IMR-90 (cell line): Measurements from ENCODE around the gene TULP4. TPM values are rescaled to one million over a fixed set of nuclear protein-coding genes. Genes with fewer than 3 reads are reported as not detected.

Experiments
- ATAC-seq: fragments of 200-7000 bp; cut with Tn5 transposase; 2 replicates; pipeline ENCODE4 v1.9.1; 2020; ENCODE audit warnings: low read depth, mild to moderate bottlenecking, moderate library complexity
- BruUV-seq: library from RNA; stranded (reverse); fragments of 400-500 nt; replicated peaks from 2 replicates; lab custom pipeline; 2021; lab: Mats Ljungman, UMichigan
- CTCF ChIA-PET: fragments of 300-600 bp; formaldehyde crosslinking; extraction: SDS; loops from one replicate; lab custom pipeline; 2021; ENCODE audit warnings: antibody characterized with exemption; lab: Yijun Ruan, JAX
- POLR2A ChIA-PET: fragments of 300-600 bp; sonication (Branson Sonifier 250); formaldehyde crosslinking; loops from one replicate; lab custom pipeline; 2022; ENCODE audit warnings: antibody characterized with exemption; ENCODE audit not compliant: unreplicated experiment; lab: Charles Lee
- DNase-seq: peaks from one replicate; pipeline ENCODE4 v3.0.0; 2013
- H2AFZ ChIP-seq: replicated peaks from 2 replicates; pipeline ENCODE3; 2013; ENCODE audit warnings: low read length, mild to moderate bottlenecking; ENCODE audit not compliant: poor library complexity
- H2AK5ac ChIP-seq: 2 replicates; pipeline ENCODE4 v1.6.1; 2013; ENCODE audit warnings: low read depth, low read length, inconsistent platforms
- H2AK9ac ChIP-seq: replicated peaks from 2 replicates; pipeline ENCODE3; 2013; ENCODE audit warnings: mild to moderate bottlenecking, low read depth, low read length, moderate library complexity; ENCODE audit not compliant: poor library complexity
- H2BK120ac ChIP-seq: 2 replicates; pipeline ENCODE4 v1.6.1; 2013; ENCODE audit warnings: low read depth, low read length, inconsistent platforms
- H2BK15ac ChIP-seq: 3 replicates; pipeline ENCODE4 v1.6.1; 2013; ENCODE audit warnings: low read depth, low read length, inconsistent platforms
- H2BK20ac ChIP-seq: 2 replicates; pipeline ENCODE4 v1.6.1; 2013; ENCODE audit warnings: low read depth, mild to moderate bottlenecking, inconsistent platforms, low read length, moderate library complexity
- H2BK5ac ChIP-seq: 2 replicates; pipeline ENCODE4 v1.6.1; 2013; ENCODE audit warnings: mild to moderate bottlenecking, low read depth, low read length, inconsistent platforms; ENCODE audit not compliant: poor library complexity, severe bottlenecking
- H3K14ac ChIP-seq: replicated peaks from 2 replicates; pipeline ENCODE4 v1.6.1; 2013; ENCODE audit warnings: low read depth, low read length, inconsistent platforms
- H3K18ac ChIP-seq: 2 replicates; pipeline ENCODE4 v1.6.1; 2013; ENCODE audit warnings: low read depth, low read length, control low read depth
- H3K23ac ChIP-seq: 2 replicates; pipeline ENCODE4 v1.6.1; 2013; ENCODE audit warnings: low read depth, low read length, inconsistent platforms
- H3K27ac ChIP-seq: 2 replicates; pipeline ENCODE4 v1.5.1; 2013; ENCODE audit warnings: mild to moderate bottlenecking, control low read depth, low read length; ENCODE audit not compliant: insufficient read depth
- H3K27me3 ChIP-seq: 2 replicates; pipeline ENCODE4 v1.6.1; 2013; ENCODE audit warnings: low read length; ENCODE audit not compliant: control insufficient read depth, insufficient read depth
- H3K36me3 ChIP-seq: 2 replicates; pipeline ENCODE4 v1.6.1; 2013; ENCODE audit warnings: low read length, mixed read lengths; ENCODE audit not compliant: control insufficient read depth, insufficient read depth
- H3K4ac ChIP-seq: 2 replicates; pipeline ENCODE4 v1.6.1; 2013; ENCODE audit warnings: low read depth, low read length, inconsistent platforms
- H3K4me1 ChIP-seq: 2 replicates; pipeline ENCODE4 v1.6.1; 2013; ENCODE audit warnings: low read length, mixed read lengths; ENCODE audit not compliant: control insufficient read depth, insufficient read depth
- H3K4me2 ChIP-seq: 2 replicates; pipeline ENCODE4 v1.6.1; 2013; ENCODE audit warnings: low read depth, mild to moderate bottlenecking, control low read depth, low read length, moderate library complexity
- H3K4me3 ChIP-seq: 2 replicates; pipeline ENCODE4 v1.5.1; 2013; ENCODE audit warnings: low read depth, mild to moderate bottlenecking, control low read depth, low read length, moderate library complexity; ENCODE audit not compliant: insufficient read depth
- H3K56ac ChIP-seq: 2 replicates; pipeline ENCODE4 v1.6.1; 2013; ENCODE audit warnings: low read length, inconsistent platforms; ENCODE audit not compliant: insufficient read depth; ENCODE audit errors: extremely low read depth
- H3K79me1 ChIP-seq, 2 experiments: 2 replicates each; pipeline ENCODE4 v1.6.1; 2013; ENCODE audit warnings: low read length in 2 of 2, inconsistent platforms in 1 of 2, low read depth in 1 of 2
- H3K9ac ChIP-seq: 2 replicates; pipeline ENCODE4 v1.6.1; 2013; ENCODE audit warnings: low read depth, low read length, control low read depth
- H3K9me1 ChIP-seq: 2 replicates; pipeline ENCODE4 v1.6.1; 2013; ENCODE audit warnings: low read length, inconsistent platforms; ENCODE audit not compliant: insufficient read depth
- H3K9me3 ChIP-seq: 2 replicates; pipeline ENCODE4 v1.6.1; 2013; ENCODE audit warnings: low read length; ENCODE audit not compliant: control insufficient read depth, insufficient read depth
- H4K20me1 ChIP-seq: 2 replicates; pipeline ENCODE4 v1.6.1; 2013; ENCODE audit warnings: low read length, inconsistent platforms; ENCODE audit not compliant: insufficient read depth
- H4K5ac ChIP-seq: 2 replicates; pipeline ENCODE4 v1.6.1; 2013; ENCODE audit warnings: mild to moderate bottlenecking, low read depth, low read length, control low read depth
- H4K8ac ChIP-seq, 2 experiments: 2 replicates each; pipeline ENCODE4 v1.6.1; 2013; ENCODE audit warnings: low read depth in 2 of 2, low read length in 2 of 2, control low read depth in 1 of 2, inconsistent platforms in 1 of 2
- H4K91ac ChIP-seq: 2 replicates; pipeline ENCODE4 v1.6.1; 2013; ENCODE audit warnings: low read depth, low read length, inconsistent platforms; ENCODE audit not compliant: insufficient read depth
- ELK1 ChIP-seq: fragments of 150-350 bp; IDR thresholded peaks from 2 replicates; pipeline ENCODE4 v1.6.1; 2016; ENCODE audit warnings: low read depth, mild to moderate bottlenecking, low read length, moderate library complexity, borderline replicate concordance
- MAFK ChIP-seq: IDR thresholded peaks from 2 replicates; pipeline ENCODE4 v1.6.1; 2012; ENCODE audit warnings: low read depth, low read length, improper control_type of control experiment
- NFE2L2 ChIP-seq: fragments of 150-350 bp; IDR thresholded peaks from 2 replicates; pipeline ENCODE4 v1.6.1; 2016; ENCODE audit warnings: low read depth, mild to moderate bottlenecking, low read length
- WGBS, 2 experiments: methylation state at CpG; one replicate each; pipeline versions ENCODE4 v1.1.5 to v1.1.7; 2013; ENCODE audit warnings: missing lambda C conversion rate in 2 of 2; ENCODE audit not compliant: insufficient read length in 1 of 2; ENCODE audit errors: extremely low coverage in 2 of 2; 5-methylcytosine and 5-hydroxymethylcytosine counted together
- dilution Hi-C: fragments of 300-500 bp; cut with HindIII; formaldehyde crosslinking; loops from one replicate; pipeline ENCODE4 v1.14.3; 2018; ENCODE audit warnings: low sequenced_read_pairs; ENCODE audit not compliant: unreplicated experiment
- in situ Hi-C: fragments of 300-500 bp; cut with MboI; formaldehyde crosslinking; loops from 3 replicates; pipeline ENCODE4 v1.14.3; 2019; ENCODE audit warnings: low sequenced_read_pairs, inconsistent platforms, mixed read lengths
- intact Hi-C: fragments of 100-400 bp; cut with micrococcal nuclease; formaldehyde crosslinking; loops from 2 replicates; pipeline ENCODE4 v1.10.0; 2022
- polyA plus RNA-seq, 3 experiments: library from polyadenylated mRNA; depleted of rRNA; stranded (reverse); fragments of >200 nt; gene quantifications; 2 replicates each; pipeline ENCODE4 v1.2.3, GENCODE V29; 2012; ENCODE audit warnings: low replicate concordance in 1 of 3
- total RNA-seq: library from RNA; depleted of rRNA; stranded (reverse); fragments of >200 nt; gene quantifications from 2 replicates; pipeline ENCODE4 v1.2.3, GENCODE V29; 2012

The TULP4 gene
- total and polyA plus RNA-seq, 2 of the 4 experiments (the other 2 are of a cell fraction): 8.1 to 30.6 TPM

GRCh38 chr6:158270389-158271127, 41.7 kb upstream of the TULP4 start:
- Histone ChIP-seq H2BK15ac (no peak overlapping the region), H3K4ac (no peak overlapping the region), H2BK5ac (no peak overlapping the region), H3K9me1 (peaks cover 9% of the 10 kb centered on the region; the same call in 1 of the 2 replicates), H4K20me1 (peaks cover 5% of the 10 kb centered on the region; the same call in 1 of the 2 replicates), H3K18ac (no peak overlapping the region), H4K5ac (no peak overlapping the region), H3K36me3 (0 out of 2 replicates have a peak, but pooled peaks cover 2% of the 10 kb centered on the region), H4K91ac (no peak overlapping the region), H3K4me3 (no peak overlapping the region), H2AK9ac (no peak overlapping the region), H3K4me1 (peaks cover 4% of the 10 kb centered on the region), H3K9ac (no peak overlapping the region), H2AK5ac (no peak overlapping the region), H3K14ac (no peak overlapping the region), H2BK20ac (no peak overlapping the region), H3K27ac (no peak overlapping the region), H4K8ac (no peak overlapping the region), H3K27me3 (no peaks in the 10 kb centered on the region), H3K79me1 (peaks cover 39 to 64% of the 10 kb centered on the region in 2 experiments), H2AFZ (no peak overlapping the region), H2BK120ac (no peak overlapping the region), H3K4me2 (no peak overlapping the region), H3K56ac (no peak overlapping the region), H3K23ac (no peak overlapping the region), H3K9me3 (no peaks in the 10 kb centered on the region)
- dilution Hi-C loops: no loop called here
- CTCF ChIA-PET: interaction anchor here (0.6 kb wide), 1 partner anchor 211 kb away, joined by 3 read pairs; no protein-coding TSS in a partner anchor
- intact Hi-C loops: no loop called here
- no TSS peak for BruUV-seq
- DNase-seq (no peak), ATAC-seq (peak; percentile 13; the same call in 1 of the 2 replicates)
- 96% methylated on average over 5 of the region's 11 CpGs; no CpG with 5 or more reads in 1 of the 2 experiments for WGBS, 2 experiments
- POLR2A ChIA-PET: interaction anchor here (0.6 kb wide), 1 partner anchor 222 kb away, joined by 6 read pairs; no protein-coding TSS in a partner anchor
- TF ChIP-seq NFE2L2: no peak
- TF ChIP-seq ELK1: no peak
- peak; percentile 31 for TF ChIP-seq MAFK
- in situ Hi-C loops: no loop called here
